Suprapubic skin (tissue), 4 donors: Measurements from ENCODE around the gene ADAMTS9.

ENCODE experiments used
- EP300 ChIP-seq: sonication (generic); formaldehyde crosslinking; IDR thresholded peaks from one replicate; pipeline ENCODE4 v1.6.1; 2017; ENCODE audit warnings: antibody characterized with exemption
- POLR2A ChIP-seq, 2 donors: fragments of 450-650 bp; IDR thresholded peaks; one replicate each; pipeline ENCODE4 v1.6.1; 2017; ENCODE audit warnings: antibody characterized with exemption in 2 of 2, mild to moderate bottlenecking in 2 of 2, moderate library complexity in 2 of 2
- POLR2AphosphoS5 ChIP-seq, 3 donors: sonication (generic); formaldehyde crosslinking; IDR thresholded peaks; one replicate each; pipeline ENCODE4 v1.6.1; 2017; ENCODE audit warnings: antibody characterized with exemption in 3 of 3
- TF ChIP-seq, protein P1 (sequence below), 2 donors: fragments of 200-600 bp in 1 of 2; fragments of 450-650 bp in 1 of 2; sonication (generic) in 1 of 2; IDR thresholded peaks; one replicate each; pipeline ENCODE4 v1.5.1; 2016 to 2019; ENCODE audit warnings: antibody characterized with exemption in 2 of 2, mild to moderate bottlenecking in 1 of 2, moderate library complexity in 1 of 2

DNA sequence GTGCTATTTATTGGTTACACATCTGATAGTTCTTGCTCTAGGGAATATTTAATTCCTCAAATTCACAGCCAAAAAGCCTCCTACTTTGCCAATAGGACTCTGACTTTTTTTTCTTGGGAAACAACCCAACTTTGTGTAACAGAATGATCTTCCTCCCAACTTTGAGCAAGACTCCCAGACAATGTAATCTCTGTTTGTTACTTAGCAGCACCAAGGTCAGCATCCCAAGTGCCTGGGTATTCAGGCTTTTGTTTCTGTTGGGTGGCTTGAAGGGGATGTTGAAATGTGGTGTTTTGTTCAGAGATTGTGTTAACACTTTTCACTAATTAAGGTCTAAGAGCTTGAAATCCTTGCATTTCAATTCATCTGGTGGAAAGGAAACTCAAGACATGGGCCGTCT is 115.8 kb downstream of the ADAMTS9 start:
- TF ChIP-seq EP300 (no peak), POLR2A (IDR thresholded peaks at IDR 0.05) (no peak), POLR2AphosphoS5 (IDR thresholded peaks at IDR 0.05) (no peak)
- TF ChIP-seq, protein P1, sequence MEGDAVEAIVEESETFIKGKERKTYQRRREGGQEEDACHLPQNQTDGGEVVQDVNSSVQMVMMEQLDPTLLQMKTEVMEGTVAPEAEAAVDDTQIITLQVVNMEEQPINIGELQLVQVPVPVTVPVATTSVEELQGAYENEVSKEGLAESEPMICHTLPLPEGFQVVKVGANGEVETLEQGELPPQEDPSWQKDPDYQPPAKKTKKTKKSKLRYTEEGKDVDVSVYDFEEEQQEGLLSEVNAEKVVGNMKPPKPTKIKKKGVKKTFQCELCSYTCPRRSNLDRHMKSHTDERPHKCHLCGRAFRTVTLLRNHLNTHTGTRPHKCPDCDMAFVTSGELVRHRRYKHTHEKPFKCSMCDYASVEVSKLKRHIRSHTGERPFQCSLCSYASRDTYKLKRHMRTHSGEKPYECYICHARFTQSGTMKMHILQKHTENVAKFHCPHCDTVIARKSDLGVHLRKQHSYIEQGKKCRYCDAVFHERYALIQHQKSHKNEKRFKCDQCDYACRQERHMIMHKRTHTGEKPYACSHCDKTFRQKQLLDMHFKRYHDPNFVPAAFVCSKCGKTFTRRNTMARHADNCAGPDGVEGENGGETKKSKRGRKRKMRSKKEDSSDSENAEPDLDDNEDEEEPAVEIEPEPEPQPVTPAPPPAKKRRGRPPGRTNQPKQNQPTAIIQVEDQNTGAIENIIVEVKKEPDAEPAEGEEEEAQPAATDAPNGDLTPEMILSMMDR (IDR thresholded peaks at IDR 0.05), result no peak
